Gastrocnemius medialis (tissue), 4 donors: ENCODE results near the gene PPIP5K1. TPM values are rescaled to one million over a fixed set of nuclear protein-coding genes. Genes with fewer than 3 reads are reported as not detected.

Experiments
- ATAC-seq, 2 donors: fragments of 150-250 bp; one replicate each; pipeline ENCODE4 v1.9.1; 2016
- DNase-seq, 2 donors: peaks; one replicate each; pipeline ENCODE4 v3.0.0-alpha.2; 2019
- H3K27ac ChIP-seq, 4 donors: fragments of 200-600 bp; sonication (generic); 1 replicate in 1 of 4; 2 replicates in 3 of 4; pipeline ENCODE4 v1.5.1; 2016 to 2018; ENCODE audit warnings: mild to moderate bottlenecking in 2 of 4, moderate library complexity in 1 of 4
- H3K27me3 ChIP-seq, 3 donors: fragments of 200-600 bp; sonication (generic) in 2 of 3; 1 replicate in 1 of 3; 2 replicates in 2 of 3; pipeline versions ENCODE4 v1.5.1 to v1.6.0; 2016 to 2019; ENCODE audit warnings: mild to moderate bottlenecking in 1 of 3, moderate library complexity in 1 of 3
- H3K36me3 ChIP-seq, 2 donors: fragments of 200-600 bp; sonication (generic) in 1 of 2; one replicate each; pipeline ENCODE4 v1.5.1; 2017 to 2018
- H3K4me1 ChIP-seq, 2 donors: fragments of 200-600 bp; sonication (generic) in 1 of 2; one replicate each; pipeline ENCODE4 v1.5.1; 2016 to 2017; ENCODE audit warnings: mild to moderate bottlenecking in 2 of 2
- H3K4me3 ChIP-seq, 4 donors: fragments of 200-600 bp; sonication (generic) in 3 of 4; 1 replicate in 1 of 4; 2 replicates in 3 of 4; pipeline ENCODE4 v1.5.1; 2016 to 2019; ENCODE audit warnings: mild to moderate bottlenecking in 2 of 4
- H3K9me3 ChIP-seq, 3 donors: fragments of 200-600 bp; sonication (generic) in 2 of 3; 1 replicate in 1 of 3; 2 replicates in 2 of 3; pipeline ENCODE4 v1.5.1; 2016 to 2019
- POLR2A ChIP-seq, 2 donors: fragments of 450-650 bp; IDR thresholded peaks; one replicate each; pipeline ENCODE4 v1.6.1; 2017; ENCODE audit warnings: antibody characterized with exemption in 2 of 2, mild to moderate bottlenecking in 2 of 2, moderate library complexity in 2 of 2
- in situ Hi-C, 4 donors: fragments of 200-750 bp; cut with MboI; loops; one replicate each; pipeline versions ENCODE4 v1.15.0 to v1.8.0; 2017; ENCODE audit warnings: low sequenced_read_pairs in 4 of 4
- intact Hi-C: fragments of 100-400 bp; cut with DNase I; formaldehyde crosslinking; loops from one replicate; pipeline ENCODE4 v1.15.1; 2023; ENCODE audit warnings: low total_unique reads
- total RNA-seq, 4 donors: library from RNA; depleted of rRNA; stranded (reverse); fragments of >200 nt; gene quantifications; one replicate each; pipeline versions ENCODE4 v1.1.0 to v1.2.3, GENCODE V29; 2016
- TF ChIP-seq, protein P1 (sequence below), 5 experiments: fragments of 450-650 bp in 3 of 5; fragments of 200-600 bp in 2 of 5; sonication (generic) in 2 of 5; IDR thresholded peaks in 4 of 5; conservative IDR thresholded peaks in 1 of 5; 1 replicate in 4 of 5; 2 replicates in 1 of 5; pipeline ENCODE4 v1.5.1; 2016 to 2019; ENCODE audit warnings: antibody characterized with exemption in 5 of 5, mild to moderate bottlenecking in 3 of 5, moderate library complexity in 3 of 5

PPIP5K1 gene
- total RNA-seq, 4 donors from 2014 or later: 14.4 to 41.2 (median 16.6) TPM

DNA sequence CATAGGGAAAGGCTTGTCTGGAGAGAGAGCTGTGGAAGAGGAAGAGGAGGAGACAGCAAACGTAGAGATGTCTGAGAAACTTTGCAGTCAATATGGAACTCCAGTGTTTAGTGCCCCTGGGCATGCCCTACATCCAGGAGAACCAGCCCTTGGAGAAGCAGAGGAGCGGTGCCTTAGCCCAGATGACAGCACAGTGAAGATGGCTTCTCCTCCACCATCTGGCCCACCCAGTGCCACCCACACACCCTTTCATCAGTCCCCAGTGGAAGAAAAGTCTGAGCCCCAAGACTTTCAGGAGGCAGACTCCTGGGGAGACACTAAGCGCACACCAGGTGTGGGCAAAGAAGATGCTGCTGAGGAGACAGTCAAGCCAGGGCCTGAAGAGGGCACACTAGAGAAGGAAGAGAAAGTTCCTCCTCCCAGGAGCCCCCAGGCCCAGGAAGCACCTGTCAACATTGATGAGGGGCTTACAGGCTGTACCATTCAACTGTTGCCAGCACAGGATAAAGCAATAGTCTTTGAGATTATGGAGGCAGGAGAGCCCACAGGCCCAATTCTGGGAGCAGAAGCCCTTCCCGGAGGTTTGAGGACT is 65.7 kb downstream of the PPIP5K1 start:
- Histone ChIP-seq H3K27ac (no peak overlapping the region), H3K9me3 (no peaks in the 10 kb centered on the region), H3K4me1 (no peaks in the 10 kb centered on the region), H3K4me3 (no peak overlapping the region), H3K36me3 (peaks cover 0 to 14% of the 10 kb centered on the region in 2 donors), H3K27me3 (no peaks in the 10 kb centered on the region)
- TF ChIP-seq, protein P1, sequence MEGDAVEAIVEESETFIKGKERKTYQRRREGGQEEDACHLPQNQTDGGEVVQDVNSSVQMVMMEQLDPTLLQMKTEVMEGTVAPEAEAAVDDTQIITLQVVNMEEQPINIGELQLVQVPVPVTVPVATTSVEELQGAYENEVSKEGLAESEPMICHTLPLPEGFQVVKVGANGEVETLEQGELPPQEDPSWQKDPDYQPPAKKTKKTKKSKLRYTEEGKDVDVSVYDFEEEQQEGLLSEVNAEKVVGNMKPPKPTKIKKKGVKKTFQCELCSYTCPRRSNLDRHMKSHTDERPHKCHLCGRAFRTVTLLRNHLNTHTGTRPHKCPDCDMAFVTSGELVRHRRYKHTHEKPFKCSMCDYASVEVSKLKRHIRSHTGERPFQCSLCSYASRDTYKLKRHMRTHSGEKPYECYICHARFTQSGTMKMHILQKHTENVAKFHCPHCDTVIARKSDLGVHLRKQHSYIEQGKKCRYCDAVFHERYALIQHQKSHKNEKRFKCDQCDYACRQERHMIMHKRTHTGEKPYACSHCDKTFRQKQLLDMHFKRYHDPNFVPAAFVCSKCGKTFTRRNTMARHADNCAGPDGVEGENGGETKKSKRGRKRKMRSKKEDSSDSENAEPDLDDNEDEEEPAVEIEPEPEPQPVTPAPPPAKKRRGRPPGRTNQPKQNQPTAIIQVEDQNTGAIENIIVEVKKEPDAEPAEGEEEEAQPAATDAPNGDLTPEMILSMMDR (IDR thresholded peaks at IDR 0.05 in 4 of 5, conservative IDR thresholded peaks at IDR 0.05 in 1 of 5): no peak
- no peak for TF ChIP-seq POLR2A (IDR thresholded peaks at IDR 0.05)
- in situ Hi-C loops (no loop called here), intact Hi-C loops (no loop called here)
- DNase-seq (no peak), ATAC-seq (no peak)

DNA sequence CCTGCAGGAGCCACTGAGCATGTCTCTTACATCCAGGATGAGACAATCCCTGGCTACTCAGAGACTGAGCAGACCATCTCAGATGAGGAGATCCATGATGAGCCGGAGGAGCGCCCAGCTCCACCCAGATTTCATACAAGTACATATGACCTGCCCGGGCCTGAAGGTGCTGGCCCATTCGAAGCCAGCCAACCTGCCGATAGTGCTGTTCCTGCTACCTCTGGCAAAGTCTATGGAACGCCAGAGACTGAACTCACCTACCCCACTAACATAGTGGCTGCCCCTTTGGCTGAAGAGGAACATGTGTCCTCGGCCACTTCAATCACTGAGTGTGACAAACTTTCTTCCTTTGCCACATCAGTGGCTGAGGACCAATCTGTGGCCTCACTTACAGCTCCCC is 66.4 kb downstream of the PPIP5K1 start:
- no peaks in the 10 kb centered on the region for H3K9me3 ChIP-seq
- H3K4me3 ChIP-seq: no peak overlapping the region
- no peak for ATAC-seq
- no peak for DNase-seq
- TF ChIP-seq, protein P1 (IDR thresholded peaks at IDR 0.05 in 4 of 5, conservative IDR thresholded peaks at IDR 0.05 in 1 of 5): no peak
- TF ChIP-seq POLR2A (IDR thresholded peaks at IDR 0.05): no peak
- in situ Hi-C loops: no loop called here
- H3K36me3 ChIP-seq: peaks cover 0 to 14% of the 10 kb centered on the region in 2 donors
- H3K27ac ChIP-seq: no peak overlapping the region
- peaks cover under 1 to 5% of the 10 kb centered on the region in 2 donors for H3K4me1 ChIP-seq
- H3K27me3 ChIP-seq: no peaks in the 10 kb centered on the region
- intact Hi-C loops: no loop called here

DNA sequence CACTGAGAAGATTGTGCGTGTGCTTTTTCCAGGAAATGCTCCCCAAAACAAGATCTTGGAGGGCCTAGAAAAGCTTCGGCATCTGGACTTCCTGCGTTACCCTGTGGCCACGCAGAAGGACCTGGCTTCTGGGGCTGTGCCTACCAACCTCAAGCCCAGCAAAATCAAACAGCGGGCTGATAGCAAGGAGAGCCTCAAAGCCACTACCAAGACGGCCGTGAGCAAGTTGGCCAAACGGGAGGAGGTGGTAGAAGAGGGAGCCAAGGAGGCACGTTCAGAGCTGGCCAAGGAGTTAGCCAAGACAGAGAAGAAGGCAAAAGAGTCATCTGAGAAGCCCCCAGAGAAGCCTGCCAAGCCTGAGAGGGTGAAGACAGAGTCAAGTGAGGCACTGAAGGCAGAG is 67.8 kb downstream of the PPIP5K1 start:
- TF ChIP-seq POLR2A (IDR thresholded peaks at IDR 0.05): no peak
- TF ChIP-seq, protein P1 (IDR thresholded peaks at IDR 0.05 in 4 of 5, conservative IDR thresholded peaks at IDR 0.05 in 1 of 5): no peak
- peaks cover 0 to 14% of the 10 kb centered on the region in 2 donors for H3K36me3 ChIP-seq
- in situ Hi-C loops (no loop called here), intact Hi-C loops (no loop called here)
- H3K9me3 ChIP-seq: no peaks in the 10 kb centered on the region
- H3K4me1 ChIP-seq: peaks cover 6 to 9% of the 10 kb centered on the region in 2 donors
- peaks cover 0 to 4% (median 0%) of the 10 kb centered on the region in 3 donors for H3K27me3 ChIP-seq
- DNase-seq (no peak), ATAC-seq (no peak)
- H3K4me3 ChIP-seq: no peak overlapping the region
- H3K27ac ChIP-seq: no peak overlapping the region

DNA sequence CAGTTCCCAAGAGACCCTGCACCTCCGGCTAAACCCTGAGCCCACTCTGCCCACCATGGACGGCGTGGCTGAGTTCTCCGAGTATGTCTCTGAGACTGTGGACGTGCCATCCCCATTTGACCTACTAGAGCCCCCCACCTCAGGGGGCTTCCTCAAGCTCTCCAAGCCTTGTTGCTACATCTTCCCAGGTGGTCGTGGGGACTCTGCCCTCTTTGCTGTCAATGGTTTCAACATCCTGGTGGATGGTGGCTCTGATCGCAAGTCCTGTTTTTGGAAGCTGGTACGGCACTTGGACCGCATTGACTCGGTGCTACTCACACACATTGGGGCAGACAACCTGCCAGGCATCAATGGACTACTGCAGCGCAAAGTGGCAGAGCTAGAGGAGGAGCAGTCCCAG is 68.6 kb downstream of the PPIP5K1 start:
- Histone ChIP-seq H3K27ac (no peak overlapping the region), H3K27me3 (peaks cover 0 to 4% (median 0%) of the 10 kb centered on the region in 3 donors), H3K4me3 (no peak overlapping the region), H3K9me3 (no peaks in the 10 kb centered on the region), H3K4me1 (peaks cover 8 to 9% of the 10 kb centered on the region in 2 donors), H3K36me3 (peaks cover 0 to 14% of the 10 kb centered on the region in 2 donors)
- DNase-seq: no peak
- no peak for TF ChIP-seq POLR2A (IDR thresholded peaks at IDR 0.05)
- TF ChIP-seq, protein P1 (IDR thresholded peaks at IDR 0.05 in 4 of 5, conservative IDR thresholded peaks at IDR 0.05 in 1 of 5): no peak
- in situ Hi-C loops (no loop called here), intact Hi-C loops (no loop called here)
- no peak for ATAC-seq

DNA sequence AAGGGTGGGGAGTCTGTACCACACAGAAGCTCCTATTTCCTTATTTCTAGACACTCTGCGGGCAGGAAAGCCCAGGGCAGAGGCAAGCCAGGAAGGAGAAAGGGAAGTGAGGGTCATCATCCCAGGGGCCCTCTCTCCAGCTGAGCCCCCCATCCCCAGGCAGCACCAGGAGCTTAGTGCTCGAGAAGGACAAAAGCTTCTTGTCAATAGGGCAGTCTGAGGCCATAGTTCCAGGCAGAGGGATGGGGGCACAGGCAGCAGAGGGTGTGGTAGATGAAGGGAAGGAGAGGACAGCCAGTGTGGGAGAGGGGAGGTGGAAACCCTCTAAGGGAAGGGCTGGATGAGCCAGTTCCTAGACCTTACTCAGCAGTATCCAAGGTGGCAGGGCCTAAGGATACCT is 69.9 kb downstream of the PPIP5K1 start:
- ATAC-seq (no peak), DNase-seq (no peak)
- no peaks in the 10 kb centered on the region for H3K9me3 ChIP-seq
- peaks cover 8 to 18% of the 10 kb centered on the region in 2 donors for H3K4me1 ChIP-seq
- peaks cover 0 to 4% (median 0%) of the 10 kb centered on the region in 3 donors for H3K27me3 ChIP-seq
- intact Hi-C loops (no loop called here), in situ Hi-C loops (no loop called here)
- peaks cover 0 to 14% of the 10 kb centered on the region in 2 donors for H3K36me3 ChIP-seq
- TF ChIP-seq, protein P1 (IDR thresholded peaks at IDR 0.05 in 4 of 5, conservative IDR thresholded peaks at IDR 0.05 in 1 of 5): no peak
- TF ChIP-seq POLR2A (IDR thresholded peaks at IDR 0.05): no peak
- no peak overlapping the region for H3K27ac ChIP-seq
- H3K4me3 ChIP-seq: no peak overlapping the region
